GM18505 (cell line): ENCODE data around the gene SYT5.
"Not testable (repeated sequence)": the region's sequence is repeated elsewhere in the genome, so short reads cannot be mapped to it uniquely, and the experiment has no call there.

ENCODE experiments used
- ATAC-seq: cut with Tn5 transposase; IDR thresholded peaks from one replicate; pipeline ENCODE4 v1.9.1; 2021; ENCODE audit not compliant: unreplicated experiment
- POLR2A ChIP-seq: IDR thresholded peaks from 4 replicates; pipeline ENCODE4 v1.6.1; 2011; ENCODE audit warnings: borderline replicate concordance; ENCODE audit not compliant: insufficient read depth, insufficient read length; ENCODE audit errors: extremely low read depth

Gene SYT5

GRCh38 chr19:55179606-55180484 is at the start of gene SYT5:
Gene SYT5, minus strand, starts transcription at chr19:55180289. Its CDS starts 1,248 bp downstream, at chr19:55179041.
- no peak for TF ChIP-seq POLR2A
- ATAC-seq: peak; percentile 35

DNA sequence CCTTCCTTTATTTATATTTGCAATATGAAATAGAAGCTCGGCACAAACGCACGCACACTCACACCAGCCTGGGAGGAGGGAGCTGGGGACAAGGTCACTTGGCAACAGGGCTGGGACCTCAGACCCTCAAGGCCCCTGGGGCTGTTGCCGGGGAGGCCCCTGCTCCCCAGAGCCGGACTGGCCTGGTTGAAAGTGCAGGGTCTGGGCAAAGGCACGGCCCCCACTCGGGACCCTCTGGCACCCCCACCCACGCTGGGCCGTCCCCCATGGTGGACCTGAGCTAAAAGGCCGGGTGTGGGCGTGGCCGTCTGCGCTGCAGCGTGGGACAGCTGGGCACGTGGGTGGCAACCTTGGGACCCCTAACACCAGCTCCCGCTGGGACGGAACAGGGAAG is 49.7 kb upstream of the SYT5 start:
- ATAC-seq: no peak

DNA sequence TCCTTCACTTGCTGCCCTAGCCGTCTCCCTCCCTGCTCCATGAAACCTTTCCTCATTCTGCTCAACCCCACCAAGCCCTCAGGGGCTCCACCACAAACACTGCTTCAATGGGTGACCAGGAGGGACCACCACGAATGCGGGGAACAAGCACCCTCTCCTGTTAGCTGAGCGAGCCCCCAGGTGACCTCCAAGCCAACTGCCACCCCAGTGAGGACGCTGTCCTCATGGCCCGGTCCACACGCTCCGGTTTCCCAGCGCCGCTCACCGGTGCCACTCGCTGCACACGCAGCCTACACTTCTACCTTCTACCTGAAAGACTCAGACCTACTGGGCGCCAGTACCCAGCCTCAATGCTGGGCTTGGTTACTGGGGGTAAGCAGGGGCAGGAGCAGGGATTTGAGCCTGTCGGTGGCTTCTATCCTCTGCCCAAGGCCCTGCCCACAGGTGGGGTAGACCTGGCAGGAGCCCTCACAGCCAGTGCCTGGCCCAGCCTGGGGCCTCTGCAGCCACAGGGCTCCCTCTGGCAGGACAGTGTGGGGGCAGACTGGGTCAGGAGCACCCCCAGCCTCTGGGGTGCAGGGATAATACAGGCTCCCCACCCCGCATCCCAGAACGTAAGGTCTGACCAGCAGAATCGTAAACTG is 49.2 kb upstream of the SYT5 start:
- no peak for TF ChIP-seq POLR2A
- ATAC-seq: no peak

More for the DNA sequence above, 49.7 kb upstream of the SYT5 start:
- no peak for TF ChIP-seq POLR2A

- TF ChIP-seq POLR2A: no peak
- ATAC-seq: no peak
Observed at GRCh38 chr19:55228403-55229031, 48.4 kb upstream of the SYT5 start, which contains the start of gene TMEM86B. Gene TMEM86B, minus strand, starts transcription at chr19:55228763. Its CDS starts 22 bp downstream, at chr19:55228741.

GRCh38 chr19:55228015-55228391 is 47.9 kb upstream of the SYT5 start:
- no peak for TF ChIP-seq POLR2A
- no peak for ATAC-seq

DNA sequence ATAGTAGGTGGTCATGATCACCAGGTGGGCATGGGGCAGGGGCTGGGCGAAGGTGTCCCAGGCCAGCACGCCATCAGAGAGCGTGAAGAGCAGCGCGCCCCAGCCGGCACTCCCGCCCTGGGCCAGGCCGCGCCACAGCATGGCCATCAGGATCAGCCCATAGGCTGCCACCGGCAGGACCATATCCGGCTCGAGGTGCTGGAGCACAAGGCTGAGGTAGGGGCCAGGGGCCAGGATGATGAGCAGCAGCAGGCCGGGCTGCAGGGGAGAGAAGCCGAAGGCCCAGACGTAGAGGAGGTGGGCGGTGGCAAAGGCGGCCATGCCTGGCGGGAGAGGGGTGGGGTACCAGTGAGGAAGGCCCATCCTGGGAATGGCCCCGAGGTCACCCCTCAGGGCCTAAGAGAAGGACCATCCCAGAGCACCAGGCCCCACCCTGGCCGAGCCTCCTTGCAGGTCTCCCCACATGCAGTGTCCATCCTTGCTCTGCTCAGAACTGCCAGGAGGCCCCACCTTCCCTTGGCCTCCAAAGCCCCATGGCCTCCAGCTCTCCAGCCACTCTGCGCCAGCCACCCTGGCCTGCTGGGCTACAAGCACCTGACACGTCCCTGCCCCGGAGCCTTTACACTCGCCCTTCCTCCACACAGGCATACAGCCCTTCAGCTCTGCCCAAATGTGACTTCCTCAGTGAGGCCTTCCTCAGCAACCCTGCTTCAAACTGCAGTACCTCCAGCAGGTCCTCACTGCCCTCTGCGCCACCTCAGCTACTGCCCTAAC is 47.3 kb upstream of the SYT5 start:
- no peak for ATAC-seq
- no peak for TF ChIP-seq POLR2A

GRCh38 chr19:55226788-55227187 is 46.7 kb upstream of the SYT5 start:
- ATAC-seq: no peak
- TF ChIP-seq POLR2A: no peak

GRCh38 chr19:55226273-55226672 is 46.2 kb upstream of the SYT5 start:
- no peak for TF ChIP-seq POLR2A

GRCh38 chr19:55225415-55225958 is 45.4 kb upstream of the SYT5 start:
- TF ChIP-seq POLR2A: no peak
- ATAC-seq: no peak

More at GRCh38 chr19:55226273-55226672, 46.2 kb upstream of the SYT5 start:
- ATAC-seq: no peak

GRCh38 chr19:55224679-55225414 is 44.8 kb upstream of the SYT5 start:
- ATAC-seq: not testable (repeated sequence)

GRCh38 chr19:55224038-55224665 is 44.1 kb upstream of the SYT5 start:
- no peak for ATAC-seq
- TF ChIP-seq POLR2A: no peak
